Muscle of leg (tissue), 11 donors: ENCODE results near the gene RASAL2. TPM values are rescaled to one million over a fixed set of nuclear protein-coding genes. Genes with fewer than 3 reads are reported as not detected.
"Not testable (repeated sequence)": the region's sequence is repeated elsewhere in the genome, so short reads cannot be mapped to it uniquely, and the experiment has no call there.

Source experiments
- DNase-seq: peaks from one replicate; pipeline ENCODE4 v3.0.0; 2013
- H3K27ac ChIP-seq: one replicate; pipeline ENCODE4 v1.5.1; 2013; ENCODE audit warnings: mild to moderate bottlenecking, low read length, control low read depth
- H3K27me3 ChIP-seq: one replicate; pipeline ENCODE4 v1.6.1; 2013; ENCODE audit warnings: low read length; ENCODE audit not compliant: control insufficient read depth, insufficient read depth
- H3K36me3 ChIP-seq: one replicate; pipeline ENCODE4 v1.6.1; 2013; ENCODE audit warnings: low read length; ENCODE audit not compliant: control insufficient read depth, insufficient read depth
- H3K4me1 ChIP-seq: one replicate; pipeline ENCODE4 v1.6.1; 2013; ENCODE audit warnings: low read length; ENCODE audit not compliant: control insufficient read depth, insufficient read depth
- H3K4me3 ChIP-seq: one replicate; pipeline ENCODE4 v1.5.1; 2013; ENCODE audit warnings: low read length, control low read depth
- H3K9me3 ChIP-seq: replicated peaks from 2 replicates; pipeline ENCODE4 v1.6.1; 2013; ENCODE audit warnings: low read depth, low read length; ENCODE audit not compliant: control insufficient read depth
- WGBS: methylation state at CpG from one replicate; pipeline ENCODE4 v1.1.5; 2013; ENCODE audit warnings: missing lambda C conversion rate; ENCODE audit not compliant: insufficient coverage; 5-methylcytosine and 5-hydroxymethylcytosine counted together
- polyA plus RNA-seq, 8 donors: library from polyadenylated mRNA; unstranded; fragments of 120-200 nt; gene quantifications; one replicate each; pipeline versions ENCODE4 v1.2.1 to v1.2.3, GENCODE V29; 2013; ENCODE audit warnings: inconsistent platforms in 1 of 8, low replicate concordance in 1 of 8; ENCODE audit not compliant: insufficient read length in 8 of 8, insufficient read depth in 1 of 8
- total RNA-seq: library from RNA; stranded (reverse); fragments of 120-200 nt; gene quantifications from one replicate; pipeline ENCODE4 v1.2.4, GENCODE V29; 2013

RASAL2 gene
- total and polyA plus RNA-seq, 9 donors: 8.5 to 16.7 (median 13.1) TPM

DNA sequence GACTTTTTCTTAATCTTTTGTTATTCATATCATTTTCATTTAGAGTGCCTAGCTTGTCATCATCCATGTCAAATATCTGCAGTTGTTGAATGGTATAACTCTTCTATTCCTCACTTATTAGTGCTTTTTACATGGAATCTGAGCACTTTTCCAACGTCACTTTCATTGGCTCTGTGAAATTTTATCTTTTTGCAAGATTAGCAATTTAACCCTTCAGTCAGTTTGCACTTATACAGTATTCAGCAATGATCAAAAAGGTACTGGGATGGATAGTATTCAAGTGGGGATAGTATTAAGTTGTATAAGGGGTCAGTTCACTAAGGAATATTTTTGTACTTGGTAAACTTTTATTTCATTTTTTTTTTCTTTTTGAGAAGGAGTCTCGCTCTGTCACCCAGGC lies 150.0 kb downstream of the RASAL2 start:
- Histone ChIP-seq H3K9me3 (peaks cover 7% of the 10 kb centered on the region), H3K27me3 (no peaks in the 10 kb centered on the region), H3K4me1 (no peaks in the 10 kb centered on the region), H3K4me3 (no peak overlapping the region), H3K27ac (no peak overlapping the region), H3K36me3 (no peaks in the 10 kb centered on the region)
- DNase-seq: no peak
- no CpG with 5 or more reads among the region's 2 CpGs for WGBS

- peaks cover 16% of the 10 kb centered on the region for H3K9me3 ChIP-seq
- DNase-seq, H3K27me3 ChIP-seq, H3K36me3 ChIP-seq, H3K27ac ChIP-seq, H3K4me1 ChIP-seq, H3K4me3 ChIP-seq: not testable (repeated sequence)
- WGBS: no CpG with 5 or more reads among the region's 3 CpGs
These were observed 154.4 kb downstream of the RASAL2 start for GRCh38 chr1:178248284-178248683.

DNA sequence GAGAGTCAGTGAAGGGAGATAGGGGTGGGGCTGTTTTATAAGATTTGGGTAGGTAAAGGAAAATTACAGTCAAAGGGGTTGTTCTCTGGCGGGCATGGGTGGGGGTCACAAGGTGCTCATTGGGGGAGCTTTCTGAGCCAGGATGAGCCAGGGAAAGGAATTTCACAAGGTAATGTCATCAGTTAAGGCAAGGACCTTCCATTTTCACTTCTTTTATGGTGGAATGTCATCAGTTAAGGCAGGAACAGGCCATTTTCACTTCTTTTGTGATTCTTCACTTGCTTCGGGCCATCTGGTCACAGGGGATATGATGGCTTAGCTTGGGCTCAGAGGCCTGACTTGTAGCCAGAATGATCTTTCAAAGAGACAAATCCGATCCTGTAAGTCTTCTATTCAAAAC lies 159.7 kb downstream of the RASAL2 start:
- not testable (repeated sequence) for H3K4me1 ChIP-seq, H3K27me3 ChIP-seq, H3K36me3 ChIP-seq, H3K27ac ChIP-seq, H3K4me3 ChIP-seq, DNase-seq
- H3K9me3 ChIP-seq: peaks cover 16% of the 10 kb centered on the region
- 73% methylated on average over 3 of the region's 3 CpGs for WGBS

DNA sequence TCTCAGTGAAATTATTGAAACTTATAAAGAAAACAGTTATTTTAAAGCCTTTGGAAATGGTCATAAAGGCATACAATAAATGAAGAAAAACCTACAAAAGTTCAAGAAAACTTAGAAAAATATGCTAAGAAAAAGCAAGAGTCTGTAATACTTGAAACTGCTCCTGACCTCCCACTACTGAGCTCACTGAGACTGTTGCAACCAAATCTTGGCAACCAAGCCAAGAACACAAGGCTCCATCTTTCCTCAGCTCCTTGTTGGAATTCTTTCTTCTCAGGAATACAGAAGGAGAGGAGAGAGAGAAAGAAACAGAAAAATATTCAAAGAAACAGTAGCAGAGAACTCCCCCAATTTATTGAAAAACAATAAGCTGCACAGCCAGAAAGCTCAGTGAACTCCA lies 160.5 kb downstream of the RASAL2 start:
- no peaks in the 10 kb centered on the region for H3K4me1 ChIP-seq

DNA sequence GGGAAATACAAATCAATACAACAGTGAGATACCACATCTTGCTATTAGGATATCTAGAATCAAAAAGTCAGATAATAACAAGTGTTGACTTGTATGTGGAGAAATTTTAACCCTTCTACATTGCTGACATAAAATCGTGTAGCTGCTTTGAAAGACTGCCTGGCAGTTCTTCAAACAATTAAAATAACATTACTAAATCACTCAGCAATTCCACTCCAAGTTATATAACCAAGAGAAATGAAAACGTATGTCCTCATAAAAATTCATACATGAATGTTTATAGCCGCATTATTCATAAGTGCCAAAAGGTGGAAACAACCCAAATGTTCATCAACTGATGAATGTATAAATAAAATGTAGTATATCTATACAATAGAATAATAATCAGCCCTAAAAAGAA lies 164.6 kb downstream of the RASAL2 start:
- Histone ChIP-seq H3K27ac (no peak overlapping the region), H3K4me1 (peaks cover 2% of the 10 kb centered on the region), H3K27me3 (no peaks in the 10 kb centered on the region), H3K9me3 (peaks cover 7% of the 10 kb centered on the region), H3K4me3 (no peak overlapping the region), H3K36me3 (no peaks in the 10 kb centered on the region)
- WGBS: no CpG with 5 or more reads among the region's 3 CpGs
- DNase-seq: no peak

More for the DNA sequence above, 160.5 kb downstream of the RASAL2 start:
- Histone ChIP-seq H3K27ac (no peak overlapping the region), H3K9me3 (peaks cover 14% of the 10 kb centered on the region), H3K4me3 (no peak overlapping the region), H3K36me3 (no peaks in the 10 kb centered on the region), H3K27me3 (no peaks in the 10 kb centered on the region)
- no peak for DNase-seq

DNA sequence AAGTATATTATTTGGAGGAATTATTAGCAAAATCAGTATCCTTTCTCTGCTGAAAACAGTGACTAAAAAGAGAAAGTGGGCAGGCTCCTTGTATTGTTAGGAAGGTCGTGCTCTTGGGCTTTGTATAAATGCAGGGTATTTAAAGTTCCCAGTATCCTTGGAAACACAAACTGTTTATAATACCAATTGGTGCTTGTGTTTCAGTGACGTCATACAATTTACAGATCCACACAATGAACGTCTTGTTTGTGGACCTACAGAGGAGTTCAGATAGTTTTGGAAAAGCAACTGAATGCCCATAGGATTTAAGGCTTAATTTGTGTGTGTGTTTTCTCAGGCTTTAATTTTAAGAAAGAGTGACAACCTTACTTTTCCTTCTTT lies 168.2 kb downstream of the RASAL2 start:
- Histone ChIP-seq H3K4me3 (no peak overlapping the region), H3K27ac (peak overlapping the region; percentile 63), H3K9me3 (no peaks in the 10 kb centered on the region), H3K27me3 (no peaks in the 10 kb centered on the region), H3K36me3 (no peaks in the 10 kb centered on the region), H3K4me1 (peaks cover 2% of the 10 kb centered on the region)
- WGBS: no CpG with 5 or more reads among the region's 3 CpGs
- peak; percentile 83 for DNase-seq

GRCh38 chr1:178263341-178263740 lies 169.4 kb downstream of the RASAL2 start:
- Histone ChIP-seq H3K9me3 (no peaks in the 10 kb centered on the region), H3K4me3 (no peak overlapping the region), H3K4me1 (peaks cover 2% of the 10 kb centered on the region), H3K27me3 (no peaks in the 10 kb centered on the region), H3K27ac (no peak overlapping the region), H3K36me3 (no peaks in the 10 kb centered on the region)
- DNase-seq: peak; percentile 34
- 74% methylated on average over 2 of the region's 2 CpGs for whole genome bisulfite sequencing

DNA sequence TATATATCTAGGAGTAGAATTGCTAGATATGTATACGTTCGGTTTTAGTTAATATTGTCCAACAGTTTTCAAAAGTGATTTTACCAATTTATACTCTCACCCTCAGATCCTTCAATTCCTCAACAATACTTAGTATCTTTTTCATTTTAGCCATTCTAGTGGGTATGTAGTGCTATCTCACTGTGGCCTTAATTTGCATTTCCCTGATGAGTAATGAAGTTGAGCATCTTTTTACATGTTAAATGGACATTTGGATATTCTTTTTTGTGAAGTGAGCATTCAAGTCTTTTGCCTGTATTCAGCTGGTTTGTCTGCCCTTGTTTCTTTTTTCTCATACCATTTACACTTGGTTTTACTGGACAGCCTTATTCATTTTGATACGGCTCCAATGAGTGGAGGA lies 172.2 kb downstream of the RASAL2 start:
- H3K27ac ChIP-seq: no peak overlapping the region
- peaks cover 2% of the 10 kb centered on the region for H3K4me1 ChIP-seq
- WGBS: no CpG with 5 or more reads among the region's 3 CpGs
- H3K36me3 ChIP-seq: no peaks in the 10 kb centered on the region
- H3K27me3 ChIP-seq: no peaks in the 10 kb centered on the region
- no peaks in the 10 kb centered on the region for H3K9me3 ChIP-seq
- no peak for DNase-seq
- H3K4me3 ChIP-seq: no peak overlapping the region

DNA sequence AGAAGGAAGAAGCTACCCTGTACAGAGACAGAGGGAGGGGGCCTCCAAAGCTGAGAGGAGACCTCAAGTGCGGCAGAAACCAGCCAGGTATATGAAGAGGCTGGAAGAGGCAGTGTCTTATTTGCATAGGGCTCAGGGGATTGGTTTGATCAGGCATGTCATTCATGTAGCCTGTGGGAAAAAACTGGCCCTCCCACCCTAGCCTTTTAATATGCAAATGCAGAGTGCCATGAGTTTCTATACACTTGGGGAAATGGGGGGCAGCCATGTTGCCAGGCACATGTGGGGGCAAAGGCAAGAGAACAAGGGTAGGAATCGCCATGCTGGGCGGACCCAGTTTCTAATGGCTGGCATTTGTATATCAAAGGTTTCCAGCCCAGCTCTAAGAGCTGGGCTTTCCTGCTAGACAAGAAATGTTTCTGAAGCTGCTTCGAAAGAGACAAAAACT lies 172.7 kb downstream of the RASAL2 start:
- Histone ChIP-seq H3K9me3 (no peaks in the 10 kb centered on the region), H3K36me3 (no peaks in the 10 kb centered on the region), H3K27me3 (no peaks in the 10 kb centered on the region), H3K4me3 (no peak overlapping the region), H3K4me1 (no peaks in the 10 kb centered on the region), H3K27ac (no peak overlapping the region)
- DNase-seq: no peak
- 47% methylated on average over 1 of the region's 4 CpGs for WGBS

GRCh38 chr1:178267646-178268094 lies 173.8 kb downstream of the RASAL2 start:
- Histone ChIP-seq H3K9me3 (no peaks in the 10 kb centered on the region), H3K27ac (no peak overlapping the region), H3K36me3 (no peaks in the 10 kb centered on the region), H3K27me3 (no peaks in the 10 kb centered on the region), H3K4me1 (no peaks in the 10 kb centered on the region), H3K4me3 (no peak overlapping the region)
- 72% methylated on average over 2 of the region's 3 CpGs for WGBS
- DNase-seq: no peak

DNA sequence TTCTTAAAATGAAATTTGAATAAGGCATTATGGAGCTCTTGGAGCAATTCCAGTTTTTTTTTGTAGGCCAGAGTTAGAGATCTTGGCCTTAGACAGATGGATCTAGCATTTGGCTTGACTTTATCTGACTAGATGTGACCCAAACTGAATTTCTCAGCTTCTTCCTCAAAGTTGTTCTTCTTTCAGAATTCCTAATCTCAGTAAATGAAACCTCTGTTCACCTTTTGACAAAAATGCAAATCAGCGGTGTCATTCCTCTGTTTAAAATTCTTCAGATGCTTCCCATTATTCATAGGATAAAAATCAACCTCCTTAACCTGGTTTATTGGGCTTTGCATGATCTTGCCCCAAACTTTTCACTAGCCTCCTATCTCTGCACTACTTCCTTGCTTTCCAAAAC lies 177.6 kb downstream of the RASAL2 start:
- Histone ChIP-seq H3K27me3 (no peaks in the 10 kb centered on the region), H3K4me3 (no peak overlapping the region), H3K27ac (no peak overlapping the region), H3K36me3 (no peaks in the 10 kb centered on the region), H3K9me3 (no peaks in the 10 kb centered on the region), H3K4me1 (no peaks in the 10 kb centered on the region)
- DNase-seq: peak; percentile 16
- WGBS: 83% methylated on average over 1 of the region's 1 CpG
